ENCODE data around the gene SREBF1.

SREBF1 gene

GRCh38 chr17:17795946-17796786 lies 40.6 kb downstream of the SREBF1 start:
- no peak for DNase-seq (ENCODE audit: low read depth)

- no peak for DNase-seq (ENCODE audit: low read depth)
Observed at GRCh38 chr17:17795296-17795695, 41.5 kb downstream of the SREBF1 start.

- DNase-seq (ENCODE audit: low read depth), result no peak
Observed at GRCh38 chr17:17794382-17794781, 42.4 kb downstream of the SREBF1 start.

GRCh38 chr17:17793378-17794214 lies 43.2 kb downstream of the SREBF1 start:
- no peak for DNase-seq (ENCODE audit: low read depth)

- DNase-seq (ENCODE audit: low read depth), result no peak
Observed at GRCh38 chr17:17792551-17793377, 44.0 kb downstream of the SREBF1 start.

- no peak for DNase-seq (ENCODE audit: low read depth)
Observed at GRCh38 chr17:17792037-17792550, 44.7 kb downstream of the SREBF1 start.

GRCh38 chr17:17790637-17791464 lies 45.9 kb downstream of the SREBF1 start:
- DNase-seq (ENCODE audit: low read depth), result no peak

- DNase-seq (ENCODE audit: low read depth), result no peak
Observed at GRCh38 chr17:17789828-17790636, 46.8 kb downstream of the SREBF1 start.

GRCh38 chr17:17789410-17789809 lies 47.4 kb downstream of the SREBF1 start:
- DNase-seq (ENCODE audit: low read depth), result no peak

- no peak for DNase-seq (ENCODE audit: low read depth)
Observed at GRCh38 chr17:17788967-17789366, 47.8 kb downstream of the SREBF1 start.

GRCh38 chr17:17787568-17787967 lies 49.2 kb downstream of the SREBF1 start:
- no peak for DNase-seq (ENCODE audit: low read depth)

- no peak for DNase-seq (ENCODE audit: low read depth)
Observed at GRCh38 chr17:17786998-17787397, 49.8 kb downstream of the SREBF1 start.

- no peak for DNase-seq (ENCODE audit: low read depth)
Observed at GRCh38 chr17:17785407-17785806, 51.4 kb downstream of the SREBF1 start.

GRCh38 chr17:17784657-17785267 lies 52.0 kb downstream of the SREBF1 start:
- DNase-seq (ENCODE audit: low read depth), result no peak

GRCh38 chr17:17783825-17784656 lies 52.7 kb downstream of the SREBF1 start:
- no peak for DNase-seq (ENCODE audit: low read depth)

GRCh38 chr17:17783116-17783824 lies 53.5 kb downstream of the SREBF1 start:
- DNase-seq (ENCODE audit: low read depth), result peak; percentile 32

GRCh38 chr17:17782523-17783115 lies 54.2 kb downstream of the SREBF1 start:
- no peak for DNase-seq (ENCODE audit: low read depth)
